NCI-H187 (cell line): ENCODE measurements around the gene RGS12.

Experiments
- DNase-seq, 2 experiments: peaks; one replicate each; lab custom pipeline; 2025; lab: John Stamatoyannopoulos, UW

Gene RGS12

GRCh38 chr4:3331511-3332394 is 38.9 kb downstream of the RGS12 start:
- DNase-seq: no peak

GRCh38 chr4:3332498-3332897 is 39.7 kb downstream of the RGS12 start:
- DNase-seq: no peak

GRCh38 chr4:3334316-3334715 is 41.5 kb downstream of the RGS12 start:
- no peak for DNase-seq

GRCh38 chr4:3335385-3335784 is 42.6 kb downstream of the RGS12 start:
- DNase-seq: no peak

GRCh38 chr4:3335982-3336381 is 43.2 kb downstream of the RGS12 start:
- no peak for DNase-seq

GRCh38 chr4:3336382-3337356 is 43.8 kb downstream of the RGS12 start:
- DNase-seq: no peak

- no peak for DNase-seq
Measured at GRCh38 chr4:3337357-3337732, 44.5 kb downstream of the RGS12 start.

- DNase-seq: no peak
Measured at GRCh38 chr4:3337811-3338210, 45.0 kb downstream of the RGS12 start.

- peak in 1 of 2 experiments; percentile 28 for DNase-seq
Measured at GRCh38 chr4:3338321-3338838, 45.6 kb downstream of the RGS12 start.

GRCh38 chr4:3338976-3339531 is 46.2 kb downstream of the RGS12 start:
- no peak for DNase-seq

GRCh38 chr4:3339577-3339976 is 46.8 kb downstream of the RGS12 start:
- DNase-seq: no peak

- peak; percentile 32 to 36 for DNase-seq
Measured at GRCh38 chr4:3340038-3340699, 47.3 kb downstream of the RGS12 start.

GRCh38 chr4:3340700-3341083 is 47.9 kb downstream of the RGS12 start:
- DNase-seq: peak; percentile 68 to 84

- no peak for DNase-seq
Measured at GRCh38 chr4:3341760-3342159, 48.9 kb downstream of the RGS12 start.

- DNase-seq: no peak
Measured at GRCh38 chr4:3342182-3342854, 49.5 kb downstream of the RGS12 start.
